GM10248 (cell line): ENCODE data around the gene ZCCHC8.
"Not testable (repeated sequence)": the region's sequence is repeated elsewhere in the genome, so short reads cannot be mapped to it uniquely, and the experiment has no call there.

ENCODE experiments used
- CTCF ChIA-PET: fragments of 300-600 bp; sonication (Branson Sonifier 250); formaldehyde crosslinking; extraction: SDS; loops from one replicate; lab custom pipeline; 2021; ENCODE audit warnings: antibody characterized with exemption; lab: Yijun Ruan, JAX
- POLR2A ChIA-PET: fragments of 350-650 bp; sonication (Branson Sonifier 250); formaldehyde crosslinking; extraction: SDS; loops from one replicate; lab custom pipeline; 2020; ENCODE audit warnings: antibody characterized with exemption; lab: Yijun Ruan, JAX
- DNase-seq: peaks from one replicate; pipeline ENCODE4 v3.0.0; 2012; ENCODE audit errors: extremely low spot score
- CTCF ChIP-seq: IDR thresholded peaks from 2 replicates; pipeline ENCODE4 v1.5.1; 2012; ENCODE audit warnings: mild to moderate bottlenecking, low read depth; ENCODE audit errors: extremely low read depth, missing control alignments, control extremely low read depth

Gene ZCCHC8

GRCh38 chr12:122437656-122438121, 63.0 kb downstream of the ZCCHC8 start:
- CTCF ChIA-PET: interaction anchor here (1.5 to 2.2 kb wide), 2 partner anchors 12 to 34 kb away, joined by 5 read pairs; no protein-coding TSS in a partner anchor
- no peak for DNase-seq
- TF ChIP-seq CTCF: no peak
- POLR2A ChIA-PET: interaction anchor here (0.6 kb wide), 1 partner anchor 13 kb away, joined by 4 read pairs; no protein-coding TSS in a partner anchor

- POLR2A ChIA-PET: interaction anchor here (0.7 kb wide), 1 partner anchor 29 kb away, joined by 8 read pairs; no protein-coding TSS in a partner anchor
- TF ChIP-seq CTCF: no peak
- CTCF ChIA-PET: interaction anchor here (1.0 to 1.3 kb wide), 2 partner anchors 33 to 36 kb away, joined by 4 to 5 read pairs; no protein-coding TSS in a partner anchor
- DNase-seq: no peak
These were observed 65.5 kb downstream of the ZCCHC8 start for GRCh38 chr12:122435186-122435585.

GRCh38 chr12:122429043-122429442, 71.7 kb downstream of the ZCCHC8 start:
- CTCF ChIA-PET: interaction anchor here (2.7 to 4.6 kb wide), 2 partner anchors 30 to 43 kb away, joined by 9 to 25 read pairs; no protein-coding TSS in a partner anchor
- POLR2A ChIA-PET, DNase-seq: not testable (repeated sequence)

GRCh38 chr12:122427403-122427802, 73.3 kb downstream of the ZCCHC8 start:
- DNase-seq: no peak
- no peak for TF ChIP-seq CTCF
- ChIA-PET POLR2A (interaction anchor here (0.8 kb wide), 1 partner anchor 9 kb away, joined by 3 read pairs; no protein-coding TSS in a partner anchor), CTCF (interaction anchor here (1.0 to 4.6 kb wide), 3 partner anchors 10 to 44 kb away, joined by 4 to 25 read pairs (median 9); no protein-coding TSS in a partner anchor)

- CTCF ChIA-PET: interaction anchor here (1.0 to 1.6 kb wide), 4 partner anchors 9 to 48 kb away, joined by 3 to 11 read pairs (median 5); no protein-coding TSS in a partner anchor
- TF ChIP-seq CTCF: no peak
- POLR2A ChIA-PET: interaction anchor here (1.1 kb wide), 1 partner anchor 24 kb away, joined by 4 read pairs; no protein-coding TSS in a partner anchor
- DNase-seq: no peak
These were observed 77.2 kb downstream of the ZCCHC8 start for GRCh38 chr12:122423258-122424165.

GRCh38 chr12:122422730-122423257, 77.9 kb downstream of the ZCCHC8 start:
- ChIA-PET POLR2A (no interaction called here), CTCF (interaction anchor here (0.9 to 2.4 kb wide), 10 partner anchors 9 to 67 kb away, joined by 3 to 18 read pairs (median 4); no protein-coding TSS in a partner anchor)
- no peak for TF ChIP-seq CTCF
- DNase-seq: no peak
